H1 (cell line): ENCODE data around the gene TXNDC5. TPM values are rescaled to one million over a fixed set of nuclear protein-coding genes. Genes with fewer than 3 reads are reported as not detected.

Experiments
- CHD1 ChIP-seq: IDR thresholded peaks from 2 replicates; pipeline ENCODE4 v1.6.1; 2012; ENCODE audit warnings: low read depth, low read length, improper control_type of control experiment
- RAD21 ChIP-seq, 2 experiments: IDR thresholded peaks in 1 of 2; conservative IDR thresholded peaks in 1 of 2; 2 replicates each; pipeline ENCODE4 v1.6.1; 2011; ENCODE audit warnings: low read depth in 2 of 2, low read length in 2 of 2, improper control_type of control experiment in 1 of 2, inconsistent platforms in 1 of 2, mild to moderate bottlenecking in 1 of 2, moderate library complexity in 1 of 2
- SUZ12 ChIP-seq: fragments of 200-600 bp; sonication (generic); IDR thresholded peaks from 2 replicates; pipeline ENCODE4 v1.6.1; 2012; ENCODE audit warnings: mild to moderate bottlenecking, inconsistent platforms, low read length, moderate library complexity, mixed read lengths
- polyA plus RNA-seq, 7 experiments: library from polyadenylated mRNA; depleted of rRNA in 3 of 7; stranded (reverse) in 5 of 7; unstranded in 2 of 7; fragments of >200 nt in 5 of 7; fragments of 200-250 nt in 2 of 7; gene quantifications; 1 replicate in 5 of 7; 2 replicates in 1 of 7; 4 replicates in 1 of 7; pipeline versions ENCODE4 v1.2.1 to v1.2.3, GENCODE V29; 2011 to 2013; ENCODE audit warnings: missing spikeins in 2 of 7, mixed read lengths in 2 of 7
- total RNA-seq: library from RNA; stranded (reverse); fragmentation: NEBNext Ultra II Directional; extraction: Animal tissue kit (Norgen Biotek cat#: 25700); gene quantifications from 2 replicates; pipeline ENCODE4 v1.2.1, GENCODE V29; 2021
- TF ChIP-seq, protein P1 (sequence below), 3 experiments: IDR thresholded peaks; 1 replicate in 2 of 3; 2 replicates in 1 of 3; pipeline versions ENCODE4 v1.5.1 to v1.6.1; 2011; ENCODE audit warnings: low read length in 3 of 3, mild to moderate bottlenecking in 3 of 3, inconsistent platforms in 2 of 3, low read depth in 1 of 3, moderate library complexity in 1 of 3; ENCODE audit not compliant: insufficient read depth in 1 of 3; ENCODE audit errors: control extremely low read depth in 1 of 3

Gene TXNDC5
- total and polyA plus RNA-seq, 2 of the 8 experiments (the other 6 are each of a cell fraction or from before 2014, with no cell fraction given) = 114 to 172 TPM

DNA sequence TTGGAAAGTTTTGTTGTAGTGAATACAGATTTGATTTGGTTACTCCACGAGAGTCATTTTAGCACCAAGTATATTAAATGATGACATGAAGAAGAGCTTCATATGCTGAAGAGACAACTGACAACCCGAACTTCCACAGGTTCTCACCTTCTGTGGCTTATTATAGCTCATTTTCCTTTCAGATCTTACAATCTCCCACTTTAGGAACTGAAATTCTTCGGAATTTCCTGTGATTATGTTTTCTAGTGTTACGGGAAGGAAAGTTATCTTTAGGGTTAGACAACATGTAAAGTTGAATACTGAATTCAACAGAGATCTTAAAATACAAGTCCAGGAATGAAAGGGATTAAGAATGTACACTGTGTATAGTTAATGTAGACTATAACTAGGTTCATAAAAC lies 49.6 kb upstream of the TXNDC5 start (continued):
- TF ChIP-seq, protein P1, sequence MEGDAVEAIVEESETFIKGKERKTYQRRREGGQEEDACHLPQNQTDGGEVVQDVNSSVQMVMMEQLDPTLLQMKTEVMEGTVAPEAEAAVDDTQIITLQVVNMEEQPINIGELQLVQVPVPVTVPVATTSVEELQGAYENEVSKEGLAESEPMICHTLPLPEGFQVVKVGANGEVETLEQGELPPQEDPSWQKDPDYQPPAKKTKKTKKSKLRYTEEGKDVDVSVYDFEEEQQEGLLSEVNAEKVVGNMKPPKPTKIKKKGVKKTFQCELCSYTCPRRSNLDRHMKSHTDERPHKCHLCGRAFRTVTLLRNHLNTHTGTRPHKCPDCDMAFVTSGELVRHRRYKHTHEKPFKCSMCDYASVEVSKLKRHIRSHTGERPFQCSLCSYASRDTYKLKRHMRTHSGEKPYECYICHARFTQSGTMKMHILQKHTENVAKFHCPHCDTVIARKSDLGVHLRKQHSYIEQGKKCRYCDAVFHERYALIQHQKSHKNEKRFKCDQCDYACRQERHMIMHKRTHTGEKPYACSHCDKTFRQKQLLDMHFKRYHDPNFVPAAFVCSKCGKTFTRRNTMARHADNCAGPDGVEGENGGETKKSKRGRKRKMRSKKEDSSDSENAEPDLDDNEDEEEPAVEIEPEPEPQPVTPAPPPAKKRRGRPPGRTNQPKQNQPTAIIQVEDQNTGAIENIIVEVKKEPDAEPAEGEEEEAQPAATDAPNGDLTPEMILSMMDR (IDR thresholded peaks at IDR 0.05; ENCODE audit: control extremely low read depth in 1 of 3, insufficient read depth in 1 of 3, low read depth in 1 of 3, low read length in 3 of 3) = no peak
- TF ChIP-seq SUZ12 = no peak
- no peak for TF ChIP-seq RAD21 (IDR thresholded peaks at IDR 0.05 in 1 of 2, conservative IDR thresholded peaks at IDR 0.05 in 1 of 2; ENCODE audit: low read depth in 2 of 2, low read length in 2 of 2)
- TF ChIP-seq CHD1 = no peak
- TF ChIP-seq, all 59 proteins: peak for 0
